ENCODE results near the gene LAMA2. TPM values are rescaled to one million over a fixed set of nuclear protein-coding genes. Genes with fewer than 3 reads are reported as not detected.

LAMA2 gene
- polyA plus RNA-seq, 1 of the 3 experiments (the other 2 are of a cell fraction): 0.92 TPM

GRCh38 chr6:129497481-129498441 lies 614.8 kb downstream of the LAMA2 start:
- peaks cover 0 to 57% of the 10 kb centered on the region in 2 experiments for H3K4me1 ChIP-seq (ENCODE audit: control insufficient read depth in 1 of 2, insufficient read depth in 2 of 2, low read depth in 1 of 2, low read length in 1 of 2)
- H3K9me2 ChIP-seq: no peaks in the 10 kb centered on the region
- 40% methylated on average over 6 of the region's 6 CpGs for WGBS (ENCODE audit: low lambda C conversion rate)

GRCh38 chr6:129498541-129498940 lies 615.6 kb downstream of the LAMA2 start:
- peak overlapping the region; percentile 50 to 99; a peak in 3 of 4 replicates for H3K27ac ChIP-seq (ENCODE audit: low read depth in 2 of 2, low read length in 1 of 2)
- POLR2A ChIA-PET: no interaction called here
- no peaks in the 10 kb centered on the region for H3K9me2 ChIP-seq
- peak overlapping the region; percentile 32 to 42; a peak in 2 of 4 replicates for H3K4me3 ChIP-seq (ENCODE audit: low read depth in 2 of 2, low read length in 1 of 2)
- H3K4me2 ChIP-seq: peak overlapping the region; percentile 76
- H4K20me1 ChIP-seq (ENCODE audit: insufficient read depth): no peaks in the 10 kb centered on the region
- H3K9me3 ChIP-seq: no peaks in the 10 kb centered on the region
- 0% methylated on average over 2 of the region's 2 CpGs for WGBS (ENCODE audit: low lambda C conversion rate)
- H3K27me3 ChIP-seq (ENCODE audit: insufficient read depth): no peaks in the 10 kb centered on the region
- peaks cover 78% of the 10 kb centered on the region for H3F3A ChIP-seq (replicated peaks; ENCODE audit: insufficient read depth)
- no peak overlapping the region for H2AFZ ChIP-seq (ENCODE audit: low read depth)
- CTCF ChIA-PET: interaction anchor here (1.2 to 1.9 kb wide), 4 partner anchors 13 to 100 kb away, joined by 3 to 6 read pairs (median 5); no protein-coding TSS in a partner anchor
- H3K4me1 ChIP-seq (ENCODE audit: control insufficient read depth in 1 of 2, insufficient read depth in 2 of 2, low read depth in 1 of 2, low read length in 1 of 2): peaks cover 0 to 53% of the 10 kb centered on the region in 2 experiments
- peaks cover 0 to 3% of the 10 kb centered on the region in 2 experiments for H3K36me3 ChIP-seq (replicated peaks in 1 of 2; ENCODE audit: control insufficient read depth in 1 of 2, insufficient read depth in 2 of 2, low read length in 1 of 2)
- no peaks in the 10 kb centered on the region for H3K79me2 ChIP-seq (ENCODE audit: insufficient read depth)
- no peak for DNase-seq
- peak overlapping the region; percentile 50; the same call in 1 of the 2 replicates for H3K9ac ChIP-seq
- TF ChIP-seq RCOR1 (IDR thresholded peaks at IDR 0.05; ENCODE audit: low read length) (no peak), MEF2A (IDR thresholded peaks at IDR 0.05; ENCODE audit: borderline replicate concordance, low read depth) (peak; percentile 75; the same call in 1 of the 2 replicates), CHD2 (IDR thresholded peaks at IDR 0.05; ENCODE audit: low read length, partially characterized antibody) (no peak), GATA2 (CRISPR knock-in tag; IDR thresholded peaks at IDR 0.05) (no peak), TCF12 (IDR thresholded peaks at IDR 0.05) (peak; percentile 97), EP300 (IDR thresholded peaks at IDR 0.05; ENCODE audit: borderline replicate concordance in 1 of 2, low read depth in 1 of 2, low read length in 1 of 2) (peak; percentile 52 to 98; a peak in 3 of 4 replicates), TEAD4 (IDR thresholded peaks at IDR 0.05; ENCODE audit: borderline replicate concordance, insufficient read depth) (peak; percentile 90; the same call in 1 of the 2 replicates), GABPA (IDR thresholded peaks at IDR 0.05; ENCODE audit: low read depth) (no peak), RXRA (IDR thresholded peaks at IDR 0.05; ENCODE audit: borderline replicate concordance, low read depth) (peak; percentile 67), ELF1 (IDR thresholded peaks at IDR 0.05) (peak; percentile 47; the same call in 1 of the 2 replicates), YY1 (IDR thresholded peaks at IDR 0.05; ENCODE audit: low read depth) (no peak; the same call in 1 of the 2 replicates), TAF1 (IDR thresholded peaks at IDR 0.05; ENCODE audit: borderline replicate concordance, low read depth, low read length) (0 out of 2 replicates have a peak, but pooled peaks have one; percentile 26), FOXM1 (IDR thresholded peaks at IDR 0.05; ENCODE audit: low read depth) (peak; percentile 98), MXI1 (IDR thresholded peaks at IDR 0.05; ENCODE audit: low read depth, low read length) (no peak), FOXJ3 (CRISPR knock-in tag; IDR thresholded peaks at IDR 0.05) (no peak), SIN3A (IDR thresholded peaks at IDR 0.05; ENCODE audit: borderline replicate concordance, low read depth, low read length) (0 out of 2 replicates have a peak, but pooled peaks have one; percentile 22), RAD21 (IDR thresholded peaks at IDR 0.05; ENCODE audit: low read length) (no peak)
- TF ChIP-seq, protein P1, sequence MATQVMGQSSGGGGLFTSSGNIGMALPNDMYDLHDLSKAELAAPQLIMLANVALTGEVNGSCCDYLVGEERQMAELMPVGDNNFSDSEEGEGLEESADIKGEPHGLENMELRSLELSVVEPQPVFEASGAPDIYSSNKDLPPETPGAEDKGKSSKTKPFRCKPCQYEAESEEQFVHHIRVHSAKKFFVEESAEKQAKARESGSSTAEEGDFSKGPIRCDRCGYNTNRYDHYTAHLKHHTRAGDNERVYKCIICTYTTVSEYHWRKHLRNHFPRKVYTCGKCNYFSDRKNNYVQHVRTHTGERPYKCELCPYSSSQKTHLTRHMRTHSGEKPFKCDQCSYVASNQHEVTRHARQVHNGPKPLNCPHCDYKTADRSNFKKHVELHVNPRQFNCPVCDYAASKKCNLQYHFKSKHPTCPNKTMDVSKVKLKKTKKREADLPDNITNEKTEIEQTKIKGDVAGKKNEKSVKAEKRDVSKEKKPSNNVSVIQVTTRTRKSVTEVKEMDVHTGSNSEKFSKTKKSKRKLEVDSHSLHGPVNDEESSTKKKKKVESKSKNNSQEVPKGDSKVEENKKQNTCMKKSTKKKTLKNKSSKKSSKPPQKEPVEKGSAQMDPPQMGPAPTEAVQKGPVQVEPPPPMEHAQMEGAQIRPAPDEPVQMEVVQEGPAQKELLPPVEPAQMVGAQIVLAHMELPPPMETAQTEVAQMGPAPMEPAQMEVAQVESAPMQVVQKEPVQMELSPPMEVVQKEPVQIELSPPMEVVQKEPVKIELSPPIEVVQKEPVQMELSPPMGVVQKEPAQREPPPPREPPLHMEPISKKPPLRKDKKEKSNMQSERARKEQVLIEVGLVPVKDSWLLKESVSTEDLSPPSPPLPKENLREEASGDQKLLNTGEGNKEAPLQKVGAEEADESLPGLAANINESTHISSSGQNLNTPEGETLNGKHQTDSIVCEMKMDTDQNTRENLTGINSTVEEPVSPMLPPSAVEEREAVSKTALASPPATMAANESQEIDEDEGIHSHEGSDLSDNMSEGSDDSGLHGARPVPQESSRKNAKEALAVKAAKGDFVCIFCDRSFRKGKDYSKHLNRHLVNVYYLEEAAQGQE (IDR thresholded peaks at IDR 0.05; ENCODE audit: low read depth, low read length): no peak
- TF ChIP-seq, protein P2, sequence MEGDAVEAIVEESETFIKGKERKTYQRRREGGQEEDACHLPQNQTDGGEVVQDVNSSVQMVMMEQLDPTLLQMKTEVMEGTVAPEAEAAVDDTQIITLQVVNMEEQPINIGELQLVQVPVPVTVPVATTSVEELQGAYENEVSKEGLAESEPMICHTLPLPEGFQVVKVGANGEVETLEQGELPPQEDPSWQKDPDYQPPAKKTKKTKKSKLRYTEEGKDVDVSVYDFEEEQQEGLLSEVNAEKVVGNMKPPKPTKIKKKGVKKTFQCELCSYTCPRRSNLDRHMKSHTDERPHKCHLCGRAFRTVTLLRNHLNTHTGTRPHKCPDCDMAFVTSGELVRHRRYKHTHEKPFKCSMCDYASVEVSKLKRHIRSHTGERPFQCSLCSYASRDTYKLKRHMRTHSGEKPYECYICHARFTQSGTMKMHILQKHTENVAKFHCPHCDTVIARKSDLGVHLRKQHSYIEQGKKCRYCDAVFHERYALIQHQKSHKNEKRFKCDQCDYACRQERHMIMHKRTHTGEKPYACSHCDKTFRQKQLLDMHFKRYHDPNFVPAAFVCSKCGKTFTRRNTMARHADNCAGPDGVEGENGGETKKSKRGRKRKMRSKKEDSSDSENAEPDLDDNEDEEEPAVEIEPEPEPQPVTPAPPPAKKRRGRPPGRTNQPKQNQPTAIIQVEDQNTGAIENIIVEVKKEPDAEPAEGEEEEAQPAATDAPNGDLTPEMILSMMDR (IDR thresholded peaks at IDR 0.05): no peak

More at GRCh38 chr6:129497481-129498441, 614.8 kb downstream of the LAMA2 start:
- no peak overlapping the region; the same call in 1 of the 2 replicates for H2AFZ ChIP-seq (ENCODE audit: low read depth)
- TF ChIP-seq, protein P3, sequence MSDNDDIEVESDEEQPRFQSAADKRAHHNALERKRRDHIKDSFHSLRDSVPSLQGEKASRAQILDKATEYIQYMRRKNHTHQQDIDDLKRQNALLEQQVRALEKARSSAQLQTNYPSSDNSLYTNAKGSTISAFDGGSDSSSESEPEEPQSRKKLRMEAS (IDR thresholded peaks at IDR 0.05; ENCODE audit: low read depth): peak; percentile 16
- TF ChIP-seq EZH2phosphoT487 (IDR thresholded peaks at IDR 0.05; ENCODE audit: borderline replicate concordance, low read depth): no peak
- peaks cover 0 to 3% of the 10 kb centered on the region in 2 experiments for H3K36me3 ChIP-seq (replicated peaks in 1 of 2; ENCODE audit: control insufficient read depth in 1 of 2, insufficient read depth in 2 of 2, low read length in 1 of 2)
- peak overlapping the region; percentile 76 for H3K4me2 ChIP-seq
- peak overlapping the region; percentile 50; the same call in 1 of the 2 replicates for H3K9ac ChIP-seq
- H4K20me1 ChIP-seq (ENCODE audit: insufficient read depth): no peaks in the 10 kb centered on the region
- CTCF ChIA-PET: interaction anchor here (0.8 to 1.9 kb wide), 5 partner anchors 14 to 100 kb away, joined by 3 to 6 read pairs (median 5); no protein-coding TSS in a partner anchor
- POLR2A ChIA-PET: no interaction called here
- H3K4me3 ChIP-seq (ENCODE audit: low read depth in 2 of 2, low read length in 1 of 2): no peak overlapping the region
- H3K27ac ChIP-seq (ENCODE audit: low read depth in 2 of 2, low read length in 1 of 2): peak overlapping the region; percentile 71 to 99; a peak in 3 of 4 replicates
- H3K27me3 ChIP-seq (ENCODE audit: insufficient read depth): no peaks in the 10 kb centered on the region
- DNase-seq: no peak
- no peaks in the 10 kb centered on the region for H3K9me3 ChIP-seq
- peaks cover 78% of the 10 kb centered on the region for H3F3A ChIP-seq (replicated peaks; ENCODE audit: insufficient read depth)
- H3K79me2 ChIP-seq (ENCODE audit: insufficient read depth): no peaks in the 10 kb centered on the region

Measured in SK-N-SH (cell line).